Measurements from ENCODE around the gene CPED1.

Gene CPED1

DNA sequence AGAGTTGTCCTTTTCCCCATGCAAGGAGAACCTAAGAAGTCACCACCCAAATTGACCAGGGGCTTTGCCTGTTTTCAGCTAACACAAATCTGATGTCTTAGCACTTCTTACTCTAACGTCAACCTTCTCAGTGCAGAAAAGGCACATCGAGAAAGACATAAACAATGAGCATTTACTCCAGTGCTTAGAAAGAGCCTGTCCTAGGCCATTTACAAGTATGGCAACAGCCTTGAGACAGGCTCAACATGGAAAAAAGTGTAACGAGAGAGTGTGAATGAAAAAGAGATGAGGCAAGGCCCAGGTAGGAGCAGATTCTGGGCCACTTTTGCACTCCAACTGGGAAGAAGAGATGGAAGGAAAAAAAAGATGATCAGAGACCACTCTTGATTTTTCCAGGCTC lies 54.4 kb downstream of the CPED1 start:
- Histone ChIP-seq H3K27ac (no peak overlapping the region), H3K36me3 (replicated peaks) (no peaks in the 10 kb centered on the region), H3K27me3 (replicated peaks) (no peaks in the 10 kb centered on the region), H3K4me3 (ENCODE audit: low read depth, low read length) (no peak overlapping the region)
- DNase-seq = no peak
- in situ Hi-C loops (cut with HindIII; ENCODE audit: low pct_ligation_motif_present, low sequenced_read_pairs) = no loop called here
- TF ChIP-seq, protein P1, sequence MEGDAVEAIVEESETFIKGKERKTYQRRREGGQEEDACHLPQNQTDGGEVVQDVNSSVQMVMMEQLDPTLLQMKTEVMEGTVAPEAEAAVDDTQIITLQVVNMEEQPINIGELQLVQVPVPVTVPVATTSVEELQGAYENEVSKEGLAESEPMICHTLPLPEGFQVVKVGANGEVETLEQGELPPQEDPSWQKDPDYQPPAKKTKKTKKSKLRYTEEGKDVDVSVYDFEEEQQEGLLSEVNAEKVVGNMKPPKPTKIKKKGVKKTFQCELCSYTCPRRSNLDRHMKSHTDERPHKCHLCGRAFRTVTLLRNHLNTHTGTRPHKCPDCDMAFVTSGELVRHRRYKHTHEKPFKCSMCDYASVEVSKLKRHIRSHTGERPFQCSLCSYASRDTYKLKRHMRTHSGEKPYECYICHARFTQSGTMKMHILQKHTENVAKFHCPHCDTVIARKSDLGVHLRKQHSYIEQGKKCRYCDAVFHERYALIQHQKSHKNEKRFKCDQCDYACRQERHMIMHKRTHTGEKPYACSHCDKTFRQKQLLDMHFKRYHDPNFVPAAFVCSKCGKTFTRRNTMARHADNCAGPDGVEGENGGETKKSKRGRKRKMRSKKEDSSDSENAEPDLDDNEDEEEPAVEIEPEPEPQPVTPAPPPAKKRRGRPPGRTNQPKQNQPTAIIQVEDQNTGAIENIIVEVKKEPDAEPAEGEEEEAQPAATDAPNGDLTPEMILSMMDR (IDR thresholded peaks at IDR 0.05; ENCODE audit: low read depth, low read length, missing control alignments) = no peak

DNA sequence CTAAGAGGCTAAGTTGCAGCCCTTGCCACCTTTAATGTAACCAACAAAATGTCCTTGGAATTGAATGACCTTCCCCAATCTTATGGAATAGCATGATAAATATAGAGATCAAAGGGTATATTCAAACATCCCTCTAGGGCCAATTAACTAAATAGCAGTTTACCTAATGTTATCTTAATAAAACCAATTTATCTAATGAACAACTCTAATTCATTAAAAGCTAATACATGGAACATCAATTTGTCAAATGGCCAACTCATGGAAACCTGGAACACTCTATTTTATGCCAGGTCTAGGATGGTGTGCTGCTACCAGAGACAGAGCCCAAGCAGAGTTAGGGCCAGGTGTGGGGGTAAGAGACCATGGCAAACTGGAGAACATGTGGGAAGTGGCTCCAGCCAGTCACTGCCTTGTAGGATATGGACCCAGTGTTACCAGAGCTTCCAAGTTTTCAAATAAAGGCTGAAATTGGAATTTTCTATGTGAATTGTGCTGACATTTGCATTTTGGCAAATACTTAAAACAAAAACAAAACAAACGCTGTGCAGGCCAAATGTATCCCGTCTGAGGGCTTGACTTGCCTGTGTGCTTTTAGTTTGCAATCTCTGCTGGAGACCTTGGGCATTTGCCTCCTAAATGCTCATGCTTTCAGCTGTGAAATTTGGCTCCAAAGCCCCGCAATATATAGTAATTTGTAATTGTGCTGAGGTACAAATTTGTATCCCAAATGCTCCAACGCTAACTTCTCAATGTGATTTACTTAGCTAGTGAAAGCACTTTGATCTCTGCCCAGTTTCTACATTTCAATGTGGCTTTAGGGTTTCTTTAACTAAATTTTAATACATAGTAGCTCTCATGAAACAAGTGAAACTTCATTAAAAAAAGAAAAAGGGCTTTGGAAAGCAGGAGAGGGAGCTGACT lies 55.1 kb downstream of the CPED1 start:
- no peak overlapping the region for H3K4me3 ChIP-seq (ENCODE audit: low read depth, low read length)
- no peaks in the 10 kb centered on the region for H3K27me3 ChIP-seq (replicated peaks)
- no peak for DNase-seq
- in situ Hi-C loops (cut with HindIII; ENCODE audit: low pct_ligation_motif_present, low sequenced_read_pairs) = no loop called here
- H3K36me3 ChIP-seq (replicated peaks) = no peaks in the 10 kb centered on the region
- TF ChIP-seq, protein P1 (IDR thresholded peaks at IDR 0.05; ENCODE audit: low read depth, low read length, missing control alignments) = no peak
- H3K27ac ChIP-seq = no peak overlapping the region

DNA sequence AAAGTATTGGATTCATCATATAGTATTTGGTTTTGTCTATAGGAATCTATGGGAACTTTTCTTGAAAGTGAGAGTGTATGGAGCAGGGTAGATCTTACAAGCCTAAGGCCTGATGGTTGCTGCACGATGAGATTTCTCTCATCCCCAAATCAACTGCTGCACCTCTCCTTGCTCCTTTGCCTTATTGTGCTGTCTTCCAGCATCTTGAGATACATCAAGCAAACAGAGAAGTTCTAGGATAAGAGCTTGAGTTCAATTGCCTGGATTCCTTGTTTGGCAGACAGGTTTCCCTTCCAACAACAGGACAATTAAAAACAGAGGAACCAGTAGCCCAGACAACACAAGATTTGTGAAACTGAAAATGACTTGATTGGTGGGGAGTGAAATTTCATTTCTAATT lies 56.6 kb downstream of the CPED1 start:
- Histone ChIP-seq H3K36me3 (replicated peaks) (no peaks in the 10 kb centered on the region), H3K27me3 (replicated peaks) (no peaks in the 10 kb centered on the region), H3K27ac (no peak overlapping the region), H3K4me3 (ENCODE audit: low read depth, low read length) (no peak overlapping the region)
- no peak for DNase-seq
- in situ Hi-C loops (cut with HindIII; ENCODE audit: low pct_ligation_motif_present, low sequenced_read_pairs) = no loop called here
- TF ChIP-seq, protein P1 (IDR thresholded peaks at IDR 0.05; ENCODE audit: low read depth, low read length, missing control alignments) = no peak

DNA sequence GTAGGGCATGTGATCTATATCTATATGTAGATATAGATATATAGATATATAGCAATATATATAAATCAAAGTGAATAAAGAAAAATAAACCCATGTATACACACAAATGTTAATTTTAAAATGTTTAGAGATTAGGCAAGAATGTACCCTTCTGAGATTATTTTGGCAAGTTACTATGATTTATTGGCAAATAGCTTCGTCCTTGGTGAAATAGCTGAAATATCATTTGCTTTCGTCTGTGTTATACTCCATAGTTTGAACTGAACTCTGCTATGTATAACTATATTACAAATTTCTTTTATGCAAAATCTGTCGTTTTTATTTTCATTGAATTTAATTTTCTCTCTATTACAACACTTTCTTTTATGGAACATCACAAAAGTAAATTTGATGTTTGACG lies 57.5 kb downstream of the CPED1 start:
- Histone ChIP-seq H3K36me3 (replicated peaks) (no peaks in the 10 kb centered on the region), H3K27ac (no peak overlapping the region), H3K4me3 (ENCODE audit: low read depth, low read length) (no peak overlapping the region), H3K27me3 (replicated peaks) (no peaks in the 10 kb centered on the region)
- no peak for DNase-seq
- TF ChIP-seq, protein P1 (IDR thresholded peaks at IDR 0.05; ENCODE audit: low read depth, low read length, missing control alignments) = no peak
- in situ Hi-C loops (cut with HindIII; ENCODE audit: low pct_ligation_motif_present, low sequenced_read_pairs) = no loop called here

DNA sequence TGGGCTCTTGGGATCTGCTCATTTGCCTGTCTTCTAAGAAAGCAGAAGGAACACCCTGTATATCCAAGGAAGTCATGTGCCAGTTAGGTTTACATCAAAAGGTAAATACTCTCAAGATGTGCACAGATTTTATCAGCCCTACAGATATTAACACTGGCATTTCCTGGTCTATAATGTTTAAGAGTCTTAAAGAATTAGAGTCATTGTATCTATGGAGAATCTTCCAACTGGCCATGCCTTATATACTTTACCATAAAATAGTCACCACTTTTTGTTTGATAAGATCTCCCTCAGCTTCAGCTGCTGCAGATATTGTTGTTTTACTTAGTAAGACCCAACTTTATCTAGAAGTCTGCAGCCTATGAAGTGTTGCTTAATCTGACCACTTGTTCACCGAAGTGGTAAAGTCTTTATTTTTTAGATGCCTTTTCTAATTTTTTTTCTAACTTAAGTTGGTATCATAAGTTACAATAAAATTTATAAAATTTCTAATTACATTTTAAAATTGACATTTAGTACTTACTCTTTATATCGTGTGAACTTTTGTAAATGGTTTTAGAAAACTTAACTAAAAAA lies 58.5 kb downstream of the CPED1 start:
- H3K27me3 ChIP-seq (replicated peaks) = no peaks in the 10 kb centered on the region
- no peak overlapping the region for H3K27ac ChIP-seq
- peak; percentile 22 for DNase-seq
- no peaks in the 10 kb centered on the region for H3K36me3 ChIP-seq (replicated peaks)
- no peak overlapping the region for H3K4me3 ChIP-seq (ENCODE audit: low read depth, low read length)
- in situ Hi-C loops (cut with HindIII; ENCODE audit: low pct_ligation_motif_present, low sequenced_read_pairs) = no loop called here
- TF ChIP-seq, protein P1 (IDR thresholded peaks at IDR 0.05; ENCODE audit: low read depth, low read length, missing control alignments) = no peak
